ENCODE data around the gene TEX2. TPM values are rescaled to one million over a fixed set of nuclear protein-coding genes. Genes with fewer than 3 reads are reported as not detected.

The TEX2 gene
- total and polyA plus RNA-seq, 2 of the 13 experiments (the other 11 are each of a cell fraction or from before 2014, with no cell fraction given): 21.4 to 37.7 TPM

DNA sequence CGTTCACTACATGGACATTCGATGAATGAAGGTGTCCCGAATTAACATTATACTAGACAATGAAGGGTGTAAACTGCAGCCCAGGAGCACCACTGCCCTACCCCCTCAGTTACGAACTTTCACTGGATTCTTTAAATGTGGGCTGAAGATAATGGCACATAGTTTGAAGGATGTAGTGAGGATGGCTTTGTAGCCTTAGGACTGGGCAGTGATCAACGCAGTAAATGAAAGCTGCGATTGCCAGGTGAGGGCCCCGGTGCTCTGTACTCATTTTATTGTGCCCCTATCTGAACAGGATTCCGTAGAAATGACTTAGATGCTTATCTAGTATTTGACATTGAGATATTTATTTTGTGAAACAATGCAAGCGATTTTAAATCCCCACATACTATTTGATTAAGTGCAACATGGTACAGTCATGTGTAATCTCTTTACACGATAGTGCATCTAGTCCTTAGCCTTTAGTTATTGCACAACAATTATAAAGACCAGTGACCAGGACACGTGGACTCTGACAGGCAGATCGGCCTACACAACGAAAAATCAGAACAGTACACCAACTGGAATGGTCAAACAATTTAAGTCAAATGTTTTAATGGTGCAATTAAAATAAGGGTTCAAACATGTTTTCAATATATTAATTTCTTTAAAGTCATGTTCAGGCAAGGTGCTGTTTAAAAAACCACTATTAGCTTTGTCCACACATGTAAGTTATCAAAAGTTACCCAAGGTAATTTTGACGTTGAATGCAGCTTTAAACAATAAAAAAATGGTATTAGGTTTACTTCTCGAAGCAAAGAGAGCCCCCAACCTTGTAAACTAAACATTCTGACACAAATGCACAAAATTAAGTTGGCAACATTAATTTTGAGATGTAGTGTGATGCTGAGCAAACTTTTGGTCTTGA, 115.7 kb downstream of the TEX2 start (continued):
- no peak for TF ChIP-seq HNRNPLL (IDR thresholded peaks at IDR 0.05; ENCODE audit: low read depth, low read length, poor library complexity, severe bottlenecking)
- no peak for TF ChIP-seq ZBTB7B (CRISPR knock-in tag; IDR thresholded peaks at IDR 0.05)
- TF ChIP-seq FOXP1 (IDR thresholded peaks at IDR 0.05): no peak
- peak; percentile 45; the same call in 1 of the 2 replicates for TF ChIP-seq FOXP1 (CRISPR knock-in tag; IDR thresholded peaks at IDR 0.05)
- peak; percentile 23; the same call in 1 of the 2 replicates for TF ChIP-seq ZNF800 (CRISPR knock-in tag; IDR thresholded peaks at IDR 0.05)
- no peak; the same call in 1 of the 2 replicates for TF ChIP-seq ZNF790 (CRISPR knock-in tag; IDR thresholded peaks at IDR 0.05; ENCODE audit: borderline replicate concordance)
- 0 out of 2 replicates have a peak, but pooled peaks have one; percentile 29 for TF ChIP-seq FOXK1 (CRISPR knock-in tag; IDR thresholded peaks at IDR 0.05; ENCODE audit: borderline replicate concordance, low read depth)
- no peak for TF ChIP-seq ZNF431 (CRISPR knock-in tag; IDR thresholded peaks at IDR 0.05; ENCODE audit: borderline replicate concordance, low read depth)
- no peak for TF ChIP-seq MIER3 (CRISPR knock-in tag; IDR thresholded peaks at IDR 0.05; ENCODE audit: borderline replicate concordance)
- no peak for TF ChIP-seq ADNP (CRISPR knock-in tag; IDR thresholded peaks at IDR 0.05)
- no peak for TF ChIP-seq BRD4 (CRISPR knock-in tag; IDR thresholded peaks at IDR 0.05)
- TF ChIP-seq ZNF12 (CRISPR knock-in tag; IDR thresholded peaks at IDR 0.05): 0 out of 2 replicates have a peak, but pooled peaks have one; percentile 10
- no peak for TF ChIP-seq SRSF1 (optimal IDR thresholded peaks at IDR 0.05; ENCODE audit: low read depth, low read length)
- TF ChIP-seq ATRX (CRISPR knock-in tag; IDR thresholded peaks at IDR 0.05; ENCODE audit: borderline replicate concordance): 0 out of 2 replicates have a peak, but pooled peaks have one; percentile 73
- peak; percentile 82 for TF ChIP-seq SIN3A (IDR thresholded peaks at IDR 0.05; ENCODE audit: borderline replicate concordance, low read depth, low read length)
- TF ChIP-seq ZNF484 (CRISPR knock-in tag; IDR thresholded peaks at IDR 0.05; ENCODE audit: borderline replicate concordance, low read depth): no peak
- TF ChIP-seq AFF4 (CRISPR knock-in tag; IDR thresholded peaks at IDR 0.05): no peak
- TF ChIP-seq, protein P1, sequence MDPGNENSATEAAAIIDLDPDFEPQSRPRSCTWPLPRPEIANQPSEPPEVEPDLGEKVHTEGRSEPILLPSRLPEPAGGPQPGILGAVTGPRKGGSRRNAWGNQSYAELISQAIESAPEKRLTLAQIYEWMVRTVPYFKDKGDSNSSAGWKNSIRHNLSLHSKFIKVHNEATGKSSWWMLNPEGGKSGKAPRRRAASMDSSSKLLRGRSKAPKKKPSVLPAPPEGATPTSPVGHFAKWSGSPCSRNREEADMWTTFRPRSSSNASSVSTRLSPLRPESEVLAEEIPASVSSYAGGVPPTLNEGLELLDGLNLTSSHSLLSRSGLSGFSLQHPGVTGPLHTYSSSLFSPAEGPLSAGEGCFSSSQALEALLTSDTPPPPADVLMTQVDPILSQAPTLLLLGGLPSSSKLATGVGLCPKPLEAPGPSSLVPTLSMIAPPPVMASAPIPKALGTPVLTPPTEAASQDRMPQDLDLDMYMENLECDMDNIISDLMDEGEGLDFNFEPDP (CRISPR knock-in tag; conservative IDR thresholded peaks at IDR 0.05): no peak
- TF ChIP-seq ZKSCAN5 (CRISPR knock-in tag; IDR thresholded peaks at IDR 0.05): no peak
- TF ChIP-seq NPAS2 (CRISPR knock-in tag; IDR thresholded peaks at IDR 0.05; ENCODE audit: borderline replicate concordance): no peak
- TF ChIP-seq ZNF629 (CRISPR knock-in tag; conservative IDR thresholded peaks at IDR 0.05): 0 out of 2 replicates have a peak, but pooled peaks have one; percentile 29
- no peak for TF ChIP-seq KLF11 (CRISPR knock-in tag; IDR thresholded peaks at IDR 0.05)
- TF ChIP-seq ZNF225 (CRISPR knock-in tag; IDR thresholded peaks at IDR 0.05): no peak
- no peak; the same call in 1 of the 2 replicates for TF ChIP-seq SP140L (CRISPR knock-in tag; IDR thresholded peaks at IDR 0.05; ENCODE audit: borderline replicate concordance)

Measured in HepG2 (cell line).